ENCODE measurements around the gene LYPD5.
"Not testable (repeated sequence)": the region's sequence is repeated elsewhere in the genome, so short reads cannot be mapped to it uniquely, and the experiment has no call there.

Gene LYPD5

DNA sequence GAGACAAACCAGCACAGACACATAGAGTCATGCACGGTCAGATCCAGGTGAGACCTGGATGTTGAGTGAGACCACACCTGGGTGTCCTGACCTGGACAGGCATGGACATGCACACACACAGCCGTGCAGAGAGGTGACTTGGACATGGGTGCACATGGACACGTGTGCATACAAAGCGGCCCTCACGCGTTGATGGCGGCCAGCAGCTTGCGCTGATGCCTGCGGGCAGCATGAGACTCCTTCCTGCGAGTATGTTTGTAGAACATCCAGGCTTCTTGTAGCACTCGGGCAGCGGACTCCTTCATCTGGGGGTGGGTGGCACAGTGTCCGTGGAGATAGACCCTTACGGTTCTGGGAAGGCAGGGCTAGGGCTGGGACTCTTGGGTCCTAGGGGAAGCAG is 33.0 kb downstream of the LYPD5 start:
- TF ChIP-seq, protein P1, sequence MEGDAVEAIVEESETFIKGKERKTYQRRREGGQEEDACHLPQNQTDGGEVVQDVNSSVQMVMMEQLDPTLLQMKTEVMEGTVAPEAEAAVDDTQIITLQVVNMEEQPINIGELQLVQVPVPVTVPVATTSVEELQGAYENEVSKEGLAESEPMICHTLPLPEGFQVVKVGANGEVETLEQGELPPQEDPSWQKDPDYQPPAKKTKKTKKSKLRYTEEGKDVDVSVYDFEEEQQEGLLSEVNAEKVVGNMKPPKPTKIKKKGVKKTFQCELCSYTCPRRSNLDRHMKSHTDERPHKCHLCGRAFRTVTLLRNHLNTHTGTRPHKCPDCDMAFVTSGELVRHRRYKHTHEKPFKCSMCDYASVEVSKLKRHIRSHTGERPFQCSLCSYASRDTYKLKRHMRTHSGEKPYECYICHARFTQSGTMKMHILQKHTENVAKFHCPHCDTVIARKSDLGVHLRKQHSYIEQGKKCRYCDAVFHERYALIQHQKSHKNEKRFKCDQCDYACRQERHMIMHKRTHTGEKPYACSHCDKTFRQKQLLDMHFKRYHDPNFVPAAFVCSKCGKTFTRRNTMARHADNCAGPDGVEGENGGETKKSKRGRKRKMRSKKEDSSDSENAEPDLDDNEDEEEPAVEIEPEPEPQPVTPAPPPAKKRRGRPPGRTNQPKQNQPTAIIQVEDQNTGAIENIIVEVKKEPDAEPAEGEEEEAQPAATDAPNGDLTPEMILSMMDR (IDR thresholded peaks at IDR 0.05; ENCODE audit: low read depth, low read length), result no peak
- no peak overlapping the region for H3K4me3 ChIP-seq (replicated peaks in 1 of 2; ENCODE audit: low read depth in 2 of 2, low read length in 2 of 2)

DNA sequence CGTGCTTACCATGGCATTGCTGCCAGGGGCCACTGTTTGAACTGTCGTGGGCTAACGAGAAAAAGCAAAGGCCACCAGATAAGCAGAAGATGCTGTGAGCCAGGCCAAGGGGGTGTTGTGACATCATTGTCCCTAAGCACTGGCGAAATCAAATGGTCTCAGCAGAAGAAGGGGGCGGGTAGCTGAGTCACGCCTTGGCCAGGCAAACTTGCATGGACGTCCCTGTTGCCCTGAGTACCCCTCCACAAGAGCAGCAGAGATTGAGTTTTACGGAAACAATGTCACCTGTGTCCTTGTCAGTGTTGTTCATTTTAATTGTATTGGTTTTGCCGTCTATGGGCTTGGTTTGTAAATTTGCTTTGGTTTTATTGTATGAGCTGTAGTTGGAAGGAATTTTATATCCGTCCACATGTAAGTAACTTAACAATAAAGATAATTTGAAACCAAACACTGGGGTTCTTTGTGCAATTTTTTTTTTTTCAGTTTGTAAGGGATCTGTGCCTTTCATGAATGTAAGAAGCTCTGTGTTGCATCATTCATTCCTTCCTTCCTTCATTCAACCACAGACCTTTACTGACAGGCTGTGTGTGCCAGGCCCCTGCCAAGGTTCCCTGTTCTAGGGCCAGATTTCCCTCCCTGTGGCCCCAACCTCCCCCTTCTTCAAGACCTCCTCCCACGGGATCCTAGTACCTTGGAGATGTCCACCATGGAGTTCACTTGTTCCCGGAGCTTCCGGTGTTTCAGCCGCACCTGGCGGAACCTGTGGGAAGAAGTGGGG is 33.8 kb downstream of the LYPD5 start:
- peak in 1 of 2 donors; percentile 19 for DNase-seq (ENCODE audit: low read depth in 2 of 2)
- no peak overlapping the region for H3K4me3 ChIP-seq (replicated peaks in 1 of 2; ENCODE audit: low read depth in 2 of 2, low read length in 2 of 2)
- TF ChIP-seq, protein P1 (IDR thresholded peaks at IDR 0.05; ENCODE audit: low read depth, low read length), result no peak

More for the DNA sequence above, 33.0 kb downstream of the LYPD5 start:
- no peak for DNase-seq (ENCODE audit: low read depth in 2 of 2)

GRCh38 chr19:43767818-43768217 is 34.4 kb downstream of the LYPD5 start:
- no peak for DNase-seq (ENCODE audit: low read depth in 2 of 2)
- H3K4me3 ChIP-seq (replicated peaks in 1 of 2; ENCODE audit: low read depth in 2 of 2, low read length in 2 of 2), result no peak overlapping the region
- TF ChIP-seq, protein P1 (IDR thresholded peaks at IDR 0.05; ENCODE audit: low read depth, low read length), result no peak

DNA sequence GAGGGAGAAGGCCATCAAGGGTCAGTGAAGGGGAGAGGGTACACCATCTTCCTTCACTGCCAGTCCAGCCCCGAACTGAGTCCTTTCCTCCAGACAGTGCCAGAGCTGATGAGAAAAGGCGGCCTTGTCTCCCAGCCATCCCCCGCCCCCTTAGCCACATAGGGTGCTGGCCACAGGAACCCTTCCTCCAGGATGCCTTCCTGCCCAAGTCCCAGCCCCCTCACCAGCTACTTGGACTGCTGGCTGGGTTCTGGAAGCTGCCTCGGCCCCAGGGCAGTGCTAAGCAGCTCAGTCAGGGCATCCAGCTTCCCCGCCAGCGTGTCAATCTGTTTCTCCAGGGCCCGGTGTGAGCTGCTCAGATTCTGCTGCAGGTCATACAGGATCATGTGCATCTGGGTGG is 34.9 kb downstream of the LYPD5 start:
- TF ChIP-seq, protein P1 (IDR thresholded peaks at IDR 0.05; ENCODE audit: low read depth, low read length), result no peak
- no peak overlapping the region for H3K4me3 ChIP-seq (replicated peaks in 1 of 2; ENCODE audit: low read depth in 2 of 2, low read length in 2 of 2)
- no peak for DNase-seq (ENCODE audit: low read depth in 2 of 2)

GRCh38 chr19:43766755-43767043 is 35.5 kb downstream of the LYPD5 start:
- no peak overlapping the region for H3K4me3 ChIP-seq (replicated peaks in 1 of 2; ENCODE audit: low read depth in 2 of 2, low read length in 2 of 2)
- no peak for DNase-seq (ENCODE audit: low read depth in 2 of 2)
- TF ChIP-seq, protein P1 (IDR thresholded peaks at IDR 0.05; ENCODE audit: low read depth, low read length), result no peak

GRCh38 chr19:43765109-43765876 is 37.0 kb downstream of the LYPD5 start:
- DNase-seq (ENCODE audit: low read depth in 2 of 2), result peak; percentile 87 to 97
- H3K4me3 ChIP-seq (replicated peaks in 1 of 2; ENCODE audit: low read depth in 2 of 2, low read length in 2 of 2), result no peak overlapping the region
- TF ChIP-seq, protein P1 (IDR thresholded peaks at IDR 0.05; ENCODE audit: low read depth, low read length), result no peak

- H3K4me3 ChIP-seq (replicated peaks in 1 of 2; ENCODE audit: low read depth in 2 of 2, low read length in 2 of 2); DNase-seq (ENCODE audit: low read depth in 2 of 2): not testable (repeated sequence)
These were observed 37.6 kb downstream of the LYPD5 start for GRCh38 chr19:43764684-43765083.

All from cardiac fibroblast (primary cell).